Measurements from ENCODE around the gene GLB1L2. TPM values are rescaled to one million over a fixed set of nuclear protein-coding genes. Genes with fewer than 3 reads are reported as not detected.
"Not testable (repeated sequence)": the region's sequence is repeated elsewhere in the genome, so short reads cannot be mapped to it uniquely, and the experiment has no call there.

GLB1L2 gene
- total RNA-seq, 1 donor from 2014 or later = 0.57 TPM

DNA sequence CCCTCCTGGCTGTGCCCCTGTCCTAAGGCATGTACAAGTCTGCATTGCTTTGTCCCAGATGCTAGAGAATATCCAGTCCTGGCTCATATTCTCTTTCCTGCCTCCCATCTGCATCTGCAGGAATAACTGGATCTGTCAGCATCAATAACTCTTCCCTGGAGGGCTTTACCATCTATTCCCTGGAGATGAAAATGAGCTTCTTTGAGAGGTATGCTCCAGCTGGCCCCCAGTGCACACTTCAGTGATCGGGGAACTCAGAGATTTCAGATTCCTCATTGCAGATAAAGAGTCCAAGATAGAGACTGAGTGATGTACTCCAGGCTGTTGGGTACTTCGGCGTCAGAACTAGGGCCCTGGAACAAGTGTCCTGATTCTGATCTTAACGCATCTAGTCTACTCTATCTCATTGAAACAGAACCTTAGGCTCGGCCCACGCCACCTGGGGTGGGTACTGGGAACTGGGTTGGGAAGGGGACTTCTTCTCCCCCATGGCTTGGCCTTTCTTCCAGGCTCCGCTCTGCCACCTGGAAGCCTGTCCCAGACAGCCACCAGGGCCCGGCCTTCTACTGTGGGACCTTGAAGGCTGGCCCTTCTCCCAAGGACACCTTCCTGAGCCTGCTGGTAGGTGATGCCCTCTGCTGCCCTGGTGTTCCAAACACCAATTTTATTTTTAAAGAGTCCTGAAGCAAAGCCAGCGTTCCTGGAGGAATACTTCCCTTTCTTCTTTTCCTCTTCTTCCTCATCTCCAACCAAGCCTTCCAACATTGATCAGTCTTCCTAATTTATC, 17.8 kb upstream of the GLB1L2 start:
- intact Hi-C loops (cut with DNase I) = loop anchor here (5.0 kb wide), 1 partner anchor 52 kb away; no protein-coding TSS in a partner anchor
- no peak for DNase-seq (ENCODE audit: low spot score)

DNA sequence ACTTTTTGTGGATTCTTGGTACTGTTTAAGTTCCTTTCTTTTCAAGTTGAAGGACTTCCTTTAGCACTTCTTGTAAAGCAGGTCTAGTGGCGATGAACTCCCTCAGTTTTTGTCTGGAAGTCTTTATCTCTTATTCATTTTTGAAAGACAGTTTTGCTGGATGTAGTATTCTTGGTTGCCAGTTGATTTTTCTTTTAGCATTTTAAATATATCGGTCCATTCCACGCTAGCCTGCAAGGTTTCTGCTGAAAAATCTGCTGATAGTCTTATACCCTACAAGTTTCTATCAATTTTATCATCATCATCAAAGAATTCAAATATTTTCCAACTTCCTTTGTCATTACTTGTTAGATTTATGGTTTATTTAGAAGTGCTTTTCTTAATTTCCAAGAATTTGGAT, 14.7 kb upstream of the GLB1L2 start:
- intact Hi-C loops (cut with DNase I) = no loop called here
- no peak for DNase-seq (ENCODE audit: low spot score)

DNA sequence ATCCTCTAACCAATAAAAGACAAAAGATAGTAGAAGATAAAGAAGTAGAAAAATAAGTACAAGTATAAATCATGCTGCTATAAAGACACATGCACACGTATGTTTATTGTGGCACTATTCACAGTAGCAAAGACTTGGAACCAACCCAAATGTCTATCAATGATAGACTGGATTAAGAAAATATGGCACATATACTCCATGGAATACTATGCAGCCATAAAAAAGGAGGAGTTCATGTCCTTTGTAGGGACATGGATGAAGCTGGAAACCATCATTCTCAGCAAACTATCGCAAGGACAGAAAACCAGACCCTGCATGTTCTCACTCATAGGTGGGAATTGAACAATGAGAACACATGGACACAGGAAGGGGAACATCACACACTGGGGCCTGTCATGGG, 10.4 kb upstream of the GLB1L2 start:
- DNase-seq (ENCODE audit: low spot score); intact Hi-C loops (cut with DNase I): not testable (repeated sequence)

- DNase-seq (ENCODE audit: low spot score) = no peak
- intact Hi-C loops (cut with DNase I) = no loop called here
Measured at GRCh38 chr11:134322553-134322952, 9.2 kb upstream of the GLB1L2 start.

- intact Hi-C loops (cut with DNase I) = no loop called here
- DNase-seq (ENCODE audit: low spot score) = no peak
Measured at GRCh38 chr11:134328433-134328832, 3.4 kb upstream of the GLB1L2 start.

DNA sequence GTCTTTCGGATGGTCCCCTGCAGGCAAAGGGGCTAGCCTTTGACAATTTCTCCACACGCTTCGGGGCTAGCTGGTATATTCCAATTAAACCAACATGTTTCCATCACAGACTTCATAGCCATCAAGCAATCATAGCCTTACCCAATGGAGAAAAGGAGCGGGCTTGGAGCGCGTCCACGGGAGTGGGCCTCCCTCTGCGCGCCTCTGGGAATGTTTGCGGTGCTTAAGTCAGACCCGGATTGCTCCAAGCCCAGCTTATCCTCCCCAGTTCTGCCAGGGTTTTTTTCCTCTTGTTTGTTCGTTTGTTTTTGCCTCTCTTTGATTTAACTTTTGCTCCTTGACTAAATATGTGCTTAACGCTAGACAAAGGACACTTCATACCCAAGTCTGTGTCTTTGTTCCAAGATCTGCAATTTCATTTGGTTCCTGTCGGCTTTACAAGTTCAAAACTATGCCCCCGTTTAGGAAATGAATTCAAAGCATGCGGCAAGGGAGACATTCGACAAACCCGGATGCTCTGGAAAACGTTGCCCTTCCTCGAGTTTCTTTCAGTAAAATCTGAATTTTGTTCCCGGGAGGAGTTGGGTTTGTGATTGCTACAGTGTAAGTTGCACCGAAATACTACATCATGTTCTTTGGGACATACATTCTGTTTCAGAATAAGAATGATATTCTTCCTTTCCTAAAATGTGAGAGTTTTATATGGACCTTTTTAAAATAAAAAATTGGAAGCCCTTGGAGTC, 1.0 kb upstream of the GLB1L2 start:
- no peak for DNase-seq (ENCODE audit: low spot score)
- intact Hi-C loops (cut with DNase I) = no loop called here

DNA sequence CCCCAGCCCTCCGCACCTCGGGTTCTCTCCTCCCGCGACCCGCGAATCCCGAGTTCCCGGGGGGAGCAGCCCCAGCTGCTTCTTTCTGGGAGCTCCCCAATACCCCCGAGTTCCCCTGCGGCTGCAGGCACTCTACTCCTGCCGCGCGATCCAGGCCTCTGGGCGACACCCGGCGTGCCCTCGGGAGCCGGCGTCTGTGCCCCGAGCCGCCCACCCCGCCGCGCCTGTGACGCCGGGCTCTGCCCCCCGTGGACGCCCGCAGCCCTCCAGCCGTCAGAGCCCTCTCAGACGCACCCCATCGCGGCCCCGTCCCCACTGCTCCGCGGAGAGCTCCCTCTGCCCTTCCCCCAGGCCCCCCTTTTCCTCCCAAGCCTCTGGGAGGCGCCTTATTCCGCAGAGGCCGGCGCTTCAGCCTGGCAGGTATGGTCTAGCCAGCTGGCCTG, 422 bp downstream of the GLB1L2 start:
- intact Hi-C loops (cut with DNase I) = no loop called here
- DNase-seq (ENCODE audit: low spot score) = no peak

DNA sequence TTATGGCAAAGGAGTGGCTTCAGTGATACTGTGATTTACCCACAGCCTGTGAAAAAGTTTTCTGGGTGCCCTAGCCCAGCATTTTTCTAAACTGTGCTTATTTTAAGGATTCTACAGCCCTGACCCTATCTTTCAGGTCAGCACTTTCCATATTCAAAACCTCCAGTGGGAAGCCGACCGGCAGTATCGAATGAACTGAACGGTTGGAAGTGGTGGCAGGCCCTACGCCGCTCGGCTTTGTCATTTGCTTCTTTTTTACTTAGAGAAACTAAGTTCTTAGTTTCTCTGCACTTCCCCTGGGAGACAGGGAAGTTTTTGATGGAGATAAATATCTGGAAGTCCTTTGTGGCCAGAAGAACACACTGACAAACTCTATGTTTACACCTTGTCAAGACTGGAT, 994 bp downstream of the GLB1L2 start:
- intact Hi-C loops (cut with DNase I) = no loop called here
- DNase-seq (ENCODE audit: low spot score) = no peak

DNA sequence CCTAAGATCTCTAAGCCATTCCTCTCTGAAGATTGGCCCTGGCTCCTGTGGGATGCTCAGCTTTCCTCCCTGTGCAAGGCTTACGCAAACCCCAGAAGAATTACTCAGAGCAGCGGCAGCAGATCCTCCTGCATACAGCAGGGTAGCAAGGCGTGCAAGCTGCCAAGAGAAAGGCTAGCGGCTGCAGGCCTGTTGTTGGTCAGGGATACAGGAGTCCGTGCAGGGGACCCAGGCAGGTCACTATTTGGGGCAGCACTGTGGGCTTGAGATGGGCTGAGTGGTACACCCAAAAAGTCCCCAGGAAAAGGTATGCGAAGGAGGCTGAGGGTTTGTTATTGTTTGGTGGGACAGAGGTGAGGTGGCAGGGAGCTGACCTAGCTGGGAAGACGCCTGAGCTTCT, 1.5 kb downstream of the GLB1L2 start:
- no peak for DNase-seq (ENCODE audit: low spot score)
- intact Hi-C loops (cut with DNase I) = no loop called here

DNA sequence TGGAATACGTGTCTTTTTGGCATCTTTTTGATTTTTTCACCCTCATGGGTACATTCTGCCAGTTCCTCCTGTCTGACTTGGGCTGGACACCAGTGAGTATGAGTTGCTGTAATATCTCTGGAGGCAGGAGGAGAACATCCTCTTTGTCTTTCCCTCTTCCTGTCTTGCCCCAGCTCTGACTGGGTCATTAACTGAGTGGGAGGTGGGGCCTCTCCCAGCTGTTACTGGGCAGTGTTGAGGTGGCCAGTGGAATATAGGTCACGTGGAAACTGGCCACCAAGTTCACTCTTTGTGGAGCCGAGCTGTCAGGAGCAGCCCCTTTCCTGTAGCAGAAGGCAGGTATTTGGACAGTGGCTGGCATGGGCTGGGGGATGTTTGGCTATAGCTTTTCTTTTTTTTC, 2.2 kb downstream of the GLB1L2 start:
- intact Hi-C loops (cut with DNase I) = no loop called here
- DNase-seq (ENCODE audit: low spot score) = no peak

DNA sequence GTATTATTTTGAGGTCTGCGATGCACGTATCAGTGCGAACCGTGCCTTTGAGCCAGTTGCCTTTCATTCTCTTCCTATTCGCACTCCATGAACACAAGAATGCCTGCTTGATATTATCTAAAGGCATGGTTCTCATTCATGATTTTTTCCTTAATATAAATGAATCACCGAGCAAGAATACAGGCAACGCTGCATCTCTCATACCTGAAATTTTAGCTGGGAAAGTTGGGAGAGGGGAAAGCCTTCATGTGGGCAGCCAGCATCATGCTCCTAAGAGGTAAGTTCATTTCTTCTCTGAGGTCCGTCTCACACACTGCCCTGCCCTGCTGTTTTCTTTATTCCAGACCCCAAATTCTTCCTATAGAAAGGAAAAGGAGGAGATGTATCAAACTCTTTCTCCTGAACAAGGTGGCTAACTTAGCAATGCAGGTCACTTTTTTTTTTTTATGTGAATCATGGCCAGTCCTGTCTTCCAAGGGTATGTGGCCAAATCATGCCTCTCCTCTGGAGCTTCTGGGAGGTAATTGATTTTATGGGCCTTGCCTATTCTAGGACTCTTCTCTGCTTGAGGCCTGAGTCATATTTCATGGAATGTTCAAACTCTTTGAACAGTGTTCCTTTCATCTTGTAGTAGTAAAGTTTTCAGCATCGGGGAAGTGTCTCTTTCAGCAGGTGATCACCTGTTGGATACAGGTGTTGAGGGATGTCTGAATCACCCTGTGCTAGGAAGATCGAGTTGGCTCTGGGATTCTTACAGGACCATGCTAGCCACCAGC, 3.2 kb downstream of the GLB1L2 start:
- intact Hi-C loops (cut with DNase I) = no loop called here

GRCh38 chr11:134337051-134337450, 5.3 kb downstream of the GLB1L2 start:
- intact Hi-C loops (cut with DNase I) = no loop called here
- DNase-seq (ENCODE audit: low spot score) = no peak

More for the DNA sequence above, 3.2 kb downstream of the GLB1L2 start:
- no peak for DNase-seq (ENCODE audit: low spot score)

DNA sequence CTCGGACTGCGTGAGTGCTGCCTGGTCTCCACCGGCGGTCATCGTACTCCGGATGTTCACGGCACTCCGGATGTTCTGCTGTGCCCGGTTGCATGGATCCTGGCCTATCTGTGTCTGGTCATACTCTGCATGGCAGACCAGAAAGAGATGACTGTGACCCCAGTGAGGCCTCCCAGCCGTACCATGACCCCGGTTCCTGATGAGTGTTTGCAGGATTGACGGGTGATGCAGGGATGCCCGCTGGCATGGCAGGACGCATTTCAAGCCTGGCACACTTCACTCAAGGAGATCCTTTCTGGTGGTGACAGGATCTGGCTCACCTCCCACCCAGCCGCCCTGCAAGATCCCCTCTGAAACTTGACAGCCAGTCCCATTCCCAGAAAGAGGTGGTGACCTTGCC, 6.3 kb downstream of the GLB1L2 start:
- no peak for DNase-seq (ENCODE audit: low spot score)

GRCh38 chr11:134338654-134339053, 6.9 kb downstream of the GLB1L2 start:
- intact Hi-C loops (cut with DNase I) = no loop called here

More for the DNA sequence above, 6.3 kb downstream of the GLB1L2 start:
- intact Hi-C loops (cut with DNase I) = no loop called here

DNA sequence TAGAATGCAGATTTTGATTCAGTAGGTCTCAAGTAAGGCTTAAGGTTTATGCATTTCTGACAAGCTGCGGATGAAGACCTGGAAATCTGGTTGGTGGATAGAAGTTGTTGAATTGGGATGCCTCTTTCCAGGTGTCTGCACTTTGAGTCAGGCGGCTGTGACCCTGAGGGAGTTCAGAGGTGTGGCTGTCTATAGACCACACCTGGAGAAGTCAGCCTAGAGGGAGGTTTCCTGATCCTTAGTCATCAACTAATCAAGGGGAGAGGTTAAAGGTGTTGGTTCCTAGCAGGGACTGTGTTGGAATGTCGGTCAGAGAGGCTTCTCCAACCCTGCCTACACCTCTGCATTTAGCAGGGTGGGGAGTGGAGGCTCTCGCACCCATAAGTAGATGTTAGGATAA, 8.0 kb downstream of the GLB1L2 start:
- DNase-seq (ENCODE audit: low spot score) = no peak
- intact Hi-C loops (cut with DNase I) = no loop called here

More at GRCh38 chr11:134338654-134339053, 6.9 kb downstream of the GLB1L2 start:
- DNase-seq (ENCODE audit: low spot score) = no peak

DNA sequence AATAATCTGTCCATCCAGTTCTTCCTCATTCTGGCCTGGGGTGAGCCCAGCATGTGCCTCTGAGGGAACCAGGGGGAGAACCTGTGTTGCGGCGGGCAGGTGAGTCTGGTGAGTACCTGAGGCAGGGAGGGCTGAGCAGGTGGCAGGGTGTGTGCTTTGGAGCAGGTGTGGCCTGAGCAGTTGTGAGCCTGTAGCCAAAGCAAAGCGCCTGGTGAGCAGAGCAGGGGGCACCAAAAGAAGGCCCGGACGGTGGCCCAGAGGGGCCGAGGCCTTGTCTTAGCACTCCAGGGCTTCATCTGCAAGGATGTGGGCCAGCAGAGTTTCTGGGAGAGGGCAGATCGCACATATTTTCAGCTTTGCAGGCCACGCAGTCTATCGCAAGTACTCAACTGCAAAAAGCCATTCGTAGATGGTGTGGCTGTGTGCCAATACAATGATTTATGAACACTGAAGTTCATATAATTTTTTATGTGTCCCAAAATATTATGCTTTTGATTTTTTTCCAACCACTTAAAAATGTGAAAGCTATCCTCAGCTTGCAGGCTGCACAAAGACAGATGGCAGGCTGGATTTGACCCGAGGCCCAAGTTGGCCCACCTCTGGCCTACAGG, 8.7 kb downstream of the GLB1L2 start:
- DNase-seq (ENCODE audit: low spot score) = no peak
- intact Hi-C loops (cut with DNase I) = no loop called here

- intact Hi-C loops (cut with DNase I) = no loop called here
- DNase-seq (ENCODE audit: low spot score) = no peak
Measured at GRCh38 chr11:134341805-134342571, 10.2 kb downstream of the GLB1L2 start.

DNA sequence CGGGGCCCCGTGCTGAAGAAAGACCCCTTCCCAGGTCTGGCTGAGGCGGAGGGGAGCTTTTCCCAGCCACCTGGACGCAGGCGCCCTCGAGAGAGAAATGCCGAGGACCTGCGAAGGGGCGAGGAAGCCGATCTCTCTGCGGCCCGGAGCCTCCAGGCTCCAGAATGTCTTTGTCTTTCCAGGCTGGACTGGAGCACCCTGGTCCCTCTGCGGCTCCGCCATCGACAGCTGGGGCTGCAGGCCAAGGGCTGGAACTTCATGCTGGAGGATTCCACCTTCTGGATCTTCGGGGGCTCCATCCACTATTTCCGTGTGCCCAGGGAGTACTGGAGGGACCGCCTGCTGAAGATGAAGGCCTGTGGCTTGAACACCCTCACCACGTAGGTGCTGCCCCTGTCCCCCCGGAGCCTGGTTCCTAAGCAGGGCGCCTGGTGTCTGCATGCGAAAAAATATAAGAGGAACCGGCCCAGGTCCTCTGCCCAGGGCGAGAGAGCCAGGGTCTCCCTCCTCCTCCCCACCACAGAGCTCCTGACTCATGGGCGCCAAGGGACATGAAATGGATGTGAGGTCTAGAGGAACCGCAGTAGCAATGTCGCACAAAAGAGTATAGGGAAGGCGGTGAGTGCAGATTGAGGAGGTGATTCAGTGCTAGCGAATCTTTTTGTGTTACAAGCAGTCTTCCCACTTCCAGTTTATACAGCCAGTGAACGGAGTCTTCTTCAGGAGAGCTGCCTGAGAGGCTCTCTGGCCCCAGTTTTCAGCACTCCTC, 11.0 kb downstream of the GLB1L2 start:
- intact Hi-C loops (cut with DNase I) = no loop called here
- no peak for DNase-seq (ENCODE audit: low spot score)
